CD4-positive, alpha-beta T cell treated with Interleukin-12 subunit alpha and Interleukin-12 subunit beta, for 1 hour (primary cell): ENCODE measurements around the gene NDRG3.

ENCODE experiments used
- DNase-seq: peaks from one replicate; pipeline ENCODE4 v3.0.0-alpha.2; 2020

The NDRG3 gene

DNA sequence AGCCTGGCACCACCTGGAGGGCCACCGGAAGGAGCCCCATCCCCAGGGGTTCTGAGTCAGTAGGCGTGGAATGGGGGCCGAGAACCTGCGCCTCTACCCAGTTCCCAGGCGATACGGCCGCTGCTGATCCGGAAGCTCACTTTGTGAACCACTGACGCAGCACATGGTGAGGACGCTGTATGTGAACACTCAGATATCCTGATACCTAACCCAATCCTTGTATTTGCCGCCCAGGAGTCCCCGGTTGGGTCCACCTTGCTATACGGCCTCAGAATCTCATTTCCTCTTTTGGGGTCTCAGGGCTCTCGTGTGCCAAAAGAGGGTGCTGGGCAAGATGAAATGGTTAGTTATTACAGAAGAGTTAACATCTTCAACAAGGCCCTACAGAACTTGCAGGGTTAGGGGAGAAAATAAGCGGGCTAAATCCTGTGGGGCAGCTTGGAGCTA is 140.9 kb downstream of the NDRG3 start:
- DNase-seq, result peak; percentile 67
